ENCODE results near the gene SNX13. TPM values are rescaled to one million over a fixed set of nuclear protein-coding genes. Genes with fewer than 3 reads are reported as not detected.

The SNX13 gene
- polyA plus RNA-seq, 1 experiment, result 7.7 TPM

- no peaks in the 10 kb centered on the region for H3K27me3 ChIP-seq (ENCODE audit: control insufficient read depth, insufficient read depth, low read length)
- no peak for DNase-seq (ENCODE audit: low read depth)
- POLR2A ChIA-PET, result no interaction called here
- H3K36me3 ChIP-seq (ENCODE audit: control insufficient read depth, insufficient read depth, low read length), result no peaks in the 10 kb centered on the region
- CTCF ChIA-PET, result no interaction called here
- no peak overlapping the region for H3K4me3 ChIP-seq (ENCODE audit: low read depth, low read length)
- TF ChIP-seq CTCF (IDR thresholded peaks at IDR 0.05; ENCODE audit: insufficient read depth, low read depth, low read length), result no peak
Observed at GRCh38 chr7:17741426-17741825, 198.9 kb downstream of the SNX13 start.

Other genes with a start within 250 kb of the SNX13 start
- not detected in 2 replicates for gene PRPS1L1, start 87.4 kb upstream of the SNX13 start, polyA plus RNA-seq (2011; rRNA removed)